WTC11 (cell line): Measurements from ENCODE around the gene TNN.
"Not testable (repeated sequence)": the region's sequence is repeated elsewhere in the genome, so short reads cannot be mapped to it uniquely, and the experiment has no call there.

Source experiments
- ESRRA ChIP-seq: sonication (generic); formaldehyde crosslinking; IDR thresholded peaks from 2 replicates; pipeline ENCODE4 v1.8.1; 2022; ENCODE audit warnings: mild to moderate bottlenecking, missing genetic modification reagents, borderline replicate concordance
- SP1 ChIP-seq: sonication (generic); formaldehyde crosslinking; conservative IDR thresholded peaks from 2 replicates; pipeline ENCODE4 v1.8.1; 2022; ENCODE audit warnings: missing genetic modification reagents
- TF ChIP-seq, protein P1 (sequence below): sonication (generic); formaldehyde crosslinking; IDR thresholded peaks from 2 replicates; pipeline ENCODE4 v1.8.0; 2023; ENCODE audit warnings: missing genetic modification reagents

DNA sequence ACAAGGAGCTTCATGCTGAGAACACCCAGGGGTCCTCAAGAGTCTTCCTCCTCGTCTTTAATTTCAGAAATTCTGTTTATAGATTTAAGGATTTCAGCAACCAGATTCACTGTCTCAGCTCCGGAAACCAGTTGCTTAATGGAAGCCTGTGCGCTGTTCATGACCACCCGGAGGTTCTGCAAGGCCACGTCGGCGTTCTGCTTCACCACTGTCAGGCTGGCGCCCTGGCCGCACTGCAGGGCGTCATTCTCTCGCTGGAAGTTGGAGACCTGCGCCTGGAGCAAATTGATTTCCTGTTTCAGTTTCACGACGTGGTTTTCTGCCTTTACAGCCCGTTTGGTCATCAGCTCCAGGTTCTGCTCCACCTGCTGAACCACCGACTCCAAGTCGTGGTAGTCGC lies 23.0 kb upstream of the TNN start:
- TF ChIP-seq ESRRA, SP1 (CRISPR knock-in tag): not testable (repeated sequence)
- TF ChIP-seq, protein P1, sequence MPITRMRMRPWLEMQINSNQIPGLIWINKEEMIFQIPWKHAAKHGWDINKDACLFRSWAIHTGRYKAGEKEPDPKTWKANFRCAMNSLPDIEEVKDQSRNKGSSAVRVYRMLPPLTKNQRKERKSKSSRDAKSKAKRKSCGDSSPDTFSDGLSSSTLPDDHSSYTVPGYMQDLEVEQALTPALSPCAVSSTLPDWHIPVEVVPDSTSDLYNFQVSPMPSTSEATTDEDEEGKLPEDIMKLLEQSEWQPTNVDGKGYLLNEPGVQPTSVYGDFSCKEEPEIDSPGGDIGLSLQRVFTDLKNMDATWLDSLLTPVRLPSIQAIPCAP (CRISPR knock-in tag): not testable (repeated sequence)
